Calu3 (cell line): ENCODE measurements around the gene PBX4. TPM values are rescaled to one million over a fixed set of nuclear protein-coding genes. Genes with fewer than 3 reads are reported as not detected.
"Not testable (repeated sequence)": the region's sequence is repeated elsewhere in the genome, so short reads cannot be mapped to it uniquely, and the experiment has no call there.

Experiments
- BruUV-seq: library from RNA; stranded (reverse); fragments of 400-500 nt; replicated peaks from 2 replicates; lab custom pipeline; 2021; lab: Mats Ljungman, UMichigan
- CTCF ChIA-PET: fragments of 300-600 bp; sonication (Branson Sonifier 250); formaldehyde crosslinking; loops from one replicate; lab custom pipeline; 2022; ENCODE audit warnings: antibody characterized with exemption; lab: Charles Lee
- DNase-seq: peaks from one replicate; pipeline ENCODE4 v3.0.0; 2022
- H3K27ac Mint-ChIP-seq: one replicate; pipeline ENCODE4 v1.8.0; 2022; ENCODE audit warnings: mixed read lengths; ENCODE audit not compliant: unreplicated experiment
- H3K27me3 Mint-ChIP-seq: one replicate; pipeline ENCODE4 v1.8.0; 2022; ENCODE audit warnings: mixed read lengths; ENCODE audit not compliant: unreplicated experiment
- H3K36me3 Mint-ChIP-seq: one replicate; pipeline ENCODE4 v1.8.0; 2022; ENCODE audit warnings: mild to moderate bottlenecking, moderate library complexity, mixed read lengths; ENCODE audit not compliant: insufficient read depth, unreplicated experiment
- H3K4me1 Mint-ChIP-seq: one replicate; pipeline ENCODE4 v1.8.0; 2022; ENCODE audit warnings: mild to moderate bottlenecking, low read depth, mixed read lengths; ENCODE audit not compliant: unreplicated experiment
- H3K4me3 Mint-ChIP-seq: one replicate; pipeline ENCODE4 v1.8.0; 2022; ENCODE audit warnings: mild to moderate bottlenecking, low read depth, moderate library complexity, mixed read lengths; ENCODE audit not compliant: unreplicated experiment
- H3K9me3 Mint-ChIP-seq: one replicate; pipeline ENCODE4 v1.8.0; 2022; ENCODE audit warnings: low read depth, mixed read lengths; ENCODE audit not compliant: unreplicated experiment
- intact Hi-C: fragments of 100-400 bp; cut with micrococcal nuclease; formaldehyde crosslinking; loops from one replicate; pipeline ENCODE4 v1.10.0; 2022; ENCODE audit not compliant: unreplicated experiment
- total RNA-seq: library from RNA; stranded (reverse); gene quantifications from 2 replicates; pipeline ENCODE4 v1.2.3, GENCODE V29; 2022
- TF ChIP-seq, protein P1 (sequence below): fragments of 200-600 bp; IDR thresholded peaks from one replicate; pipeline ENCODE4 v1.8.0; 2022; ENCODE audit warnings: antibody characterized with exemption; ENCODE audit not compliant: unreplicated experiment

The PBX4 gene
- total RNA-seq, 1 experiment from 2014 or later: 6.0 TPM

DNA sequence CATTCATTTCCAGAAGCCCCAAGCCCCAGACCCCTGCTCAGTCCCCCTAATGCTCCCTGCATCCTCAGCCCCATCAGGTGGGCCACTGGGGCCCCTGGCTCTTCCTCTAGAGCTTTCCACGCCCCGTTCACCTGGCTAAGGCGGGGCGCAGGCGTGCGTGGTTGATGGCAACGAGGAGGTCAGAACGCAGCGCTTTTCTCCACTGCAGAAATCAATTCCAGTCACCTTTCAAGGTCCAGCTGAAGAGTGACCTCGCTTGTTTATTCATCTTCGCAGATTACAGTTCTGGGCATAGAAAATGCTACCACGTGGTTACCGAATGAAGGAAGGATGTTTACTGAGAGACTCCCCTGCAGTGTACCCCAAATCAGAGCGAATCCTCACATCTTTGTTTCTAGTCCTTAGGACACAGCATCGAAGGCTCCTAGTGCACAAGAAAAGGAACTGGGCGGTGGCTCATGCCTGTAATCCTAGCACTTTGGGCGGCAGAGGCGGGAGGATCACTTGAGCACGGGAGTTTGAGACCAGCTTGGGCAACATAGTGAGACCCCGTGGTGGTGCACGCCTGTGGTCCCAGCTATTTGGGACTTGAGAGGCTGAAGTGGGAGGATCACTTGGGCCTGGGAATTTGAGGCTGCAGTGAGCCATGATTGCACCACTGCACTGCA lies 828 bp upstream of the PBX4 start:
- H3K27ac Mint-ChIP-seq: peak overlapping the region; percentile 82
- BruUV-seq: no TSS peak
- peak overlapping the region; percentile 75 for H3K4me3 Mint-ChIP-seq
- H3K36me3 Mint-ChIP-seq: peaks cover 27% of the 10 kb centered on the region
- H3K4me1 Mint-ChIP-seq: peaks cover 22% of the 10 kb centered on the region
- CTCF ChIA-PET: no interaction called here
- TF ChIP-seq, protein P1, sequence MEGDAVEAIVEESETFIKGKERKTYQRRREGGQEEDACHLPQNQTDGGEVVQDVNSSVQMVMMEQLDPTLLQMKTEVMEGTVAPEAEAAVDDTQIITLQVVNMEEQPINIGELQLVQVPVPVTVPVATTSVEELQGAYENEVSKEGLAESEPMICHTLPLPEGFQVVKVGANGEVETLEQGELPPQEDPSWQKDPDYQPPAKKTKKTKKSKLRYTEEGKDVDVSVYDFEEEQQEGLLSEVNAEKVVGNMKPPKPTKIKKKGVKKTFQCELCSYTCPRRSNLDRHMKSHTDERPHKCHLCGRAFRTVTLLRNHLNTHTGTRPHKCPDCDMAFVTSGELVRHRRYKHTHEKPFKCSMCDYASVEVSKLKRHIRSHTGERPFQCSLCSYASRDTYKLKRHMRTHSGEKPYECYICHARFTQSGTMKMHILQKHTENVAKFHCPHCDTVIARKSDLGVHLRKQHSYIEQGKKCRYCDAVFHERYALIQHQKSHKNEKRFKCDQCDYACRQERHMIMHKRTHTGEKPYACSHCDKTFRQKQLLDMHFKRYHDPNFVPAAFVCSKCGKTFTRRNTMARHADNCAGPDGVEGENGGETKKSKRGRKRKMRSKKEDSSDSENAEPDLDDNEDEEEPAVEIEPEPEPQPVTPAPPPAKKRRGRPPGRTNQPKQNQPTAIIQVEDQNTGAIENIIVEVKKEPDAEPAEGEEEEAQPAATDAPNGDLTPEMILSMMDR: no peak
- DNase-seq: no peak
- H3K27me3 Mint-ChIP-seq: no peaks in the 10 kb centered on the region
- no peaks in the 10 kb centered on the region for H3K9me3 Mint-ChIP-seq
- intact Hi-C loops: no loop called here

DNA sequence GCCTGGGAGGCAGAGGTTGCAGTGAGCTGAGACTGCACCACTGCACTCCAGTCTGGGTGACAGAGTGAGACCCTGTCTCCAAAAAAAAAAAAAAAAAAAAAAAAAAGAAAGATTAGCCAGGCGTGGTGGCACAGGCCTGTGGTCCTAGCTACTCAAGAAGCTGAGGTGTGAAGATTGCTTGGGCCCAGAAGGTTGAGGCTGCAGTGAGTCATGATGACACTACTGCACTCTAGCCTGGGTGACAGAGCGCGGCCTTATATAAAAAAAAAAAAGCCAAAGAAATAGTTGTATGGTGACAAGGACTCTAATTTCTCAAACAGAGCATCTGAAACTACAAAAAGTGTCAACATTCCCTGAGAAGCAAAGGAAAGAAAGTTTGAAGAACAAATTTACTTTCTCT lies 3.4 kb downstream of the PBX4 start:
- Mint-ChIP-seq H3K4me3 (no peak overlapping the region), H3K27ac (no peak overlapping the region), H3K36me3 (peaks cover 16% of the 10 kb centered on the region), H3K27me3 (no peaks in the 10 kb centered on the region), H3K9me3 (no peaks in the 10 kb centered on the region), H3K4me1 (peaks cover 29% of the 10 kb centered on the region)
- TF ChIP-seq, protein P1: no peak
- CTCF ChIA-PET: no interaction called here
- no TSS peak for BruUV-seq
- intact Hi-C loops: no loop called here
- no peak for DNase-seq

DNA sequence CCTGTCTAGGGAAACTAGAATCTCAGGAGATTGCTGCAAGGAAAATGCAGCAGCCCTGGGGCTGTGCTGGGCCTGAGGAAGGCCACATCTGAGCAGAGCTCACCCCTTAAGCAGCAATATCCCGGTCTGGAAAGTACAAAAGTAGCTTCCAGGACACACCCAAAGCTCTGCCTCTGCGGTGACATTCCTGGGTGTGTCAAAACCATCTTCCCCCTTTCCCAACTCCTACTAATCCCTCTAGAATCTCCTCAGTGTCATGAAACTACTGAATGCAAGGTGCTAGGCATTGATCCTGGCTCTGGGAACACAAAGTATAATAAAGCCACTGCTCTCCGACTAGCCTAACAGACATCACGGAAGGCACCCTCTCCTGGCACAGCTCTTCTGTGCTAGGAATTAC lies 5.0 kb downstream of the PBX4 start:
- Mint-ChIP-seq H3K4me1 (peaks cover 22% of the 10 kb centered on the region), H3K4me3 (no peak overlapping the region), H3K36me3 (peaks cover 9% of the 10 kb centered on the region), H3K27ac (no peak overlapping the region), H3K27me3 (no peaks in the 10 kb centered on the region), H3K9me3 (no peaks in the 10 kb centered on the region)
- no peak for DNase-seq
- TF ChIP-seq, protein P1: no peak
- BruUV-seq: no TSS peak
- intact Hi-C loops: loop anchor here (2.0 kb wide), 1 partner anchor 37 kb away; no protein-coding TSS in a partner anchor
- CTCF ChIA-PET: interaction anchor here (1.0 kb wide), 1 partner anchor 10 kb away, joined by 3 read pairs; no protein-coding TSS in a partner anchor

DNA sequence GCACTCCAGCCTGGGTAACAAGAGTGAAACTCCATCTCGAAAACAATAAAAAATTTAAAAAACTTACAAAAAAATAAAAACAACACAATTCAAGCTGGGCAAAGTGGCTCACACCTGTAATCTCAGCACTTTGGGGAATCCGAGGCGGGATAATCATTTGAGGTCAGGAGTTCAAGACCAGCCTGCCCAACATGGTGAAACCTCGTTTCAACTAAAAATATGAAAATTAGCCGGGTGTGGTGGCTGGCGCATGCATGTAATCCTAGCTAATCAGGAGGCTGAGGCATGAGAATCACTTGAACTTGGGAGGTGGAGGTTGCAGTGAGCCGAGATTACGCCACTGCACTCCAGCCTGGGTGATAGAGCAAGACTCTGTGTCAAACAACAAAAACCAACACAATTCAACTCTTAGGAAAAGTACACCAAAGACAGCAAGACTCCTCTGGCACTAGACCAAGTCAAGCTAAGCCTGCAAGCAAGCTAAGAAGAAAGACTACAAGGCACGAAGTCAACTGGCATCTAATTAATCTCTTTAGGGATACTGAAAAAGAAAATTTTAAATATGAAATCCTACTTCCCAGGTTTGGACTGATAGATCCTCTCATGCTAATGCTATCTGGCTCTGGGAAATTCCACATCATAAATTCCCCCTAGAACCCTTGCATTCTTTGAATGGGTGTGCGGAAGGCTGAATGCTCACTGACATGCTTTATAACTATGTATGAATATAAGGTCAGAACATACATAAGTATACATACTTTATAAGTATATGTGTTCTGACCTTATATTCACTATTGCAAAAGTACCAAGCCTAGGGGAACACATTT lies 7.9 kb downstream of the PBX4 start:
- Mint-ChIP-seq H3K4me3 (no peak overlapping the region), H3K27ac (no peak overlapping the region), H3K27me3 (no peaks in the 10 kb centered on the region), H3K9me3 (no peaks in the 10 kb centered on the region), H3K4me1 (peaks cover 16% of the 10 kb centered on the region), H3K36me3 (peaks cover 6% of the 10 kb centered on the region)
- intact Hi-C loops: no loop called here
- CTCF ChIA-PET: no interaction called here
- DNase-seq: no peak
- TF ChIP-seq, protein P1: no peak
- no TSS peak for BruUV-seq

DNA sequence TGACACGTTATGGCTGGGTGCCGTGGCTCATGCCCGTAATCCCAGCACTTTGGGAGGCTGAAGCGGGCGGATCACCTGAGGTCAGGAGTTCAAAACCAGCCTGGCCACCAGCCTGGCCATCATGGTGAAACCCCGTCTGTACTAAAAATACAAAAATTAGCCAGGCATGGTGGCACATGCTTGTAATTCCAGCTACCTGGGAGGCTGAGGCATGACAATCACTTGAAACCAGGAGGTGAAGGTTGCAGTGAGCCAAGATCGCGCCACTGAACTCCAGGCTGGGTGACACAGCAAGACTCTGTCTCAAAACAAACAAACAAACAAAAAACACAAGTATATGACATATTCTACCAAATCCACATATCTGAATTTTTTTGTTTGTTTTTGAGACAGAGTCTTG lies 11.8 kb downstream of the PBX4 start:
- Mint-ChIP-seq H3K4me1 (peaks cover 22% of the 10 kb centered on the region), H3K27ac (peak overlapping the region; percentile 76)
- DNase-seq, H3K36me3 Mint-ChIP-seq, H3K4me3 Mint-ChIP-seq, H3K27me3 Mint-ChIP-seq, CTCF ChIA-PET, BruUV-seq, H3K9me3 Mint-ChIP-seq: not testable (repeated sequence)
- intact Hi-C loops: loop anchor here (10.0 kb wide), 1 partner anchor 52 kb away; no protein-coding TSS in a partner anchor
